ENCODE measurements around the gene INSRR.
A peak's percentile ranks its signal among the peaks of the same experiment; 100 is the strongest.

INSRR gene

GRCh38 chr1:156874572-156875340, 15.8 kb upstream of the INSRR start:
- peak overlapping the region in 2 of 3 experiments; percentile 6 to 41 for H3K27ac Mint-ChIP-seq
- H3K27me3 Mint-ChIP-seq (ENCODE audit: low read depth), result peaks cover 36% of the 10 kb centered on the region
- TF ChIP-seq CTCF (IDR thresholded peaks at IDR 0.05; ENCODE audit: unreplicated experiment in 3 of 3), result no peak
- H3K4me3 Mint-ChIP-seq, result peak overlapping the region in 1 of 3 experiments; percentile 0
- no peaks in the 10 kb centered on the region for H3K9me3 Mint-ChIP-seq
- no peaks in the 10 kb centered on the region for H3K36me3 Mint-ChIP-seq (ENCODE audit: low read depth)
- peaks cover 52% of the 10 kb centered on the region for H3K4me1 Mint-ChIP-seq

- peak overlapping the region; percentile 6 to 48 (median 29) for H3K27ac Mint-ChIP-seq
- H3K4me3 Mint-ChIP-seq, result no peak overlapping the region
- H3K36me3 Mint-ChIP-seq (ENCODE audit: low read depth), result no peaks in the 10 kb centered on the region
- TF ChIP-seq CTCF (IDR thresholded peaks at IDR 0.05; ENCODE audit: unreplicated experiment in 3 of 3), result no peak
- H3K27me3 Mint-ChIP-seq (ENCODE audit: low read depth), result peaks cover 35% of the 10 kb centered on the region
- peaks cover 57% of the 10 kb centered on the region for H3K4me1 Mint-ChIP-seq
- H3K9me3 Mint-ChIP-seq, result no peaks in the 10 kb centered on the region
Observed at GRCh38 chr1:156874142-156874541, 15.2 kb upstream of the INSRR start.

- Mint-ChIP-seq H3K9me3 (no peaks in the 10 kb centered on the region), H3K4me1 (peaks cover 57% of the 10 kb centered on the region), H3K36me3 (ENCODE audit: low read depth) (no peaks in the 10 kb centered on the region), H3K4me3 (no peak overlapping the region), H3K27ac (peak overlapping the region; percentile 29 to 80 (median 34)), H3K27me3 (ENCODE audit: low read depth) (peaks cover 30% of the 10 kb centered on the region)
- TF ChIP-seq CTCF (IDR thresholded peaks at IDR 0.05; ENCODE audit: unreplicated experiment in 3 of 3), result no peak
Observed at GRCh38 chr1:156873659-156874058, 14.7 kb upstream of the INSRR start.

GRCh38 chr1:156869455-156869854, 10.5 kb upstream of the INSRR start:
- peak overlapping the region in 1 of 3 experiments; percentile 6 for H3K27ac Mint-ChIP-seq
- no peak overlapping the region for H3K4me3 Mint-ChIP-seq
- no peaks in the 10 kb centered on the region for H3K36me3 Mint-ChIP-seq (ENCODE audit: low read depth)
- H3K9me3 Mint-ChIP-seq, result no peaks in the 10 kb centered on the region
- no peak for TF ChIP-seq CTCF (IDR thresholded peaks at IDR 0.05; ENCODE audit: unreplicated experiment in 3 of 3)
- peaks cover 21% of the 10 kb centered on the region for H3K27me3 Mint-ChIP-seq (ENCODE audit: low read depth)
- peaks cover 66% of the 10 kb centered on the region for H3K4me1 Mint-ChIP-seq

GRCh38 chr1:156868341-156868740, 9.4 kb upstream of the INSRR start:
- no peak for TF ChIP-seq CTCF (IDR thresholded peaks at IDR 0.05; ENCODE audit: unreplicated experiment in 3 of 3)
- Mint-ChIP-seq H3K36me3 (ENCODE audit: low read depth) (no peaks in the 10 kb centered on the region), H3K4me3 (no peak overlapping the region), H3K9me3 (no peaks in the 10 kb centered on the region), H3K4me1 (peaks cover 65% of the 10 kb centered on the region), H3K27ac (peak overlapping the region in 1 of 3 experiments; percentile 55), H3K27me3 (ENCODE audit: low read depth) (peaks cover 28% of the 10 kb centered on the region)
